Neuronal stem cell (in vitro differentiated cells): ENCODE measurements around the gene CMTM3.

Source experiments
- DNase-seq: peaks from one replicate; pipeline ENCODE4 v3.0.0-alpha.2; 2013; ENCODE audit warnings: low spot score
- H2AFZ ChIP-seq: one replicate; pipeline ENCODE4 v1.6.1; 2013; ENCODE audit warnings: mild to moderate bottlenecking, low read length, inconsistent platforms
- H2AK5ac ChIP-seq: 2 replicates; pipeline ENCODE4 v1.6.1; 2013; ENCODE audit warnings: low read depth, mild to moderate bottlenecking, inconsistent platforms, low read length, moderate library complexity, mixed read lengths
- H2BK120ac ChIP-seq: 2 replicates; pipeline ENCODE4 v1.6.1; 2013; ENCODE audit warnings: low read depth, mild to moderate bottlenecking, inconsistent platforms, low read length, moderate library complexity, mixed read lengths
- H2BK12ac ChIP-seq: one replicate; pipeline ENCODE4 v1.6.1; 2013; ENCODE audit warnings: low read length, inconsistent platforms
- H2BK15ac ChIP-seq: 2 replicates; pipeline ENCODE4 v1.6.1; 2013; ENCODE audit warnings: mild to moderate bottlenecking, low read length, inconsistent platforms, mixed read lengths
- H2BK5ac ChIP-seq: one replicate; pipeline ENCODE4 v1.6.1; 2013; ENCODE audit warnings: inconsistent platforms, mild to moderate bottlenecking, low read length, moderate library complexity
- H3K14ac ChIP-seq: one replicate; pipeline ENCODE4 v1.6.1; 2013; ENCODE audit warnings: low read length, inconsistent platforms
- H3K18ac ChIP-seq: 2 replicates; pipeline ENCODE4 v1.6.1; 2013; ENCODE audit warnings: low read length, inconsistent platforms
- H3K23ac ChIP-seq: 2 replicates; pipeline ENCODE4 v1.6.1; 2013; ENCODE audit warnings: low read depth, mild to moderate bottlenecking, mixed read lengths, low read length, inconsistent platforms; ENCODE audit not compliant: poor library complexity
- H3K27ac ChIP-seq: replicated peaks from 3 replicates; pipeline ENCODE4 v1.5.1; 2013; ENCODE audit warnings: low read length, inconsistent platforms
- H3K27me3 ChIP-seq, 3 experiments: 2 replicates each; pipeline ENCODE4 v1.6.1; 2013; ENCODE audit warnings: low read length in 3 of 3, mild to moderate bottlenecking in 2 of 3, inconsistent platforms in 1 of 3, low read depth in 1 of 3, mixed read lengths in 1 of 3, moderate library complexity in 1 of 3; ENCODE audit not compliant: control insufficient read depth in 3 of 3, insufficient read depth in 3 of 3
- H3K36me3 ChIP-seq, 2 donors: replicated peaks in 1 of 2; 2 replicates each; pipeline ENCODE4 v1.6.1; 2013; ENCODE audit warnings: low read length in 2 of 2; ENCODE audit not compliant: control insufficient read depth in 2 of 2, insufficient read depth in 2 of 2
- H3K4ac ChIP-seq: 2 replicates; pipeline ENCODE4 v1.6.1; 2013; ENCODE audit warnings: inconsistent platforms, mild to moderate bottlenecking, low read length, moderate library complexity
- H3K4me1 ChIP-seq, 2 donors: 1 replicate in 1 of 2; 2 replicates in 1 of 2; pipeline ENCODE4 v1.6.1; 2013; ENCODE audit warnings: low read length in 2 of 2, low read depth in 1 of 2; ENCODE audit not compliant: control insufficient read depth in 2 of 2, insufficient read depth in 1 of 2
- H3K4me2 ChIP-seq: one replicate; pipeline ENCODE4 v1.6.1; 2013; ENCODE audit warnings: mild to moderate bottlenecking, low read length, inconsistent platforms; ENCODE audit not compliant: insufficient read depth, poor library complexity, severe bottlenecking
- H3K4me3 ChIP-seq, 2 donors: 2 replicates each; pipeline ENCODE4 v1.5.1; 2013; ENCODE audit warnings: low read length in 2 of 2, mild to moderate bottlenecking in 2 of 2, inconsistent platforms in 1 of 2, moderate library complexity in 1 of 2
- H3K79me1 ChIP-seq: one replicate; pipeline ENCODE4 v1.6.1; 2013; ENCODE audit warnings: low read depth, mild to moderate bottlenecking, inconsistent platforms, low read length, moderate library complexity
- H3K9ac ChIP-seq: one replicate; pipeline ENCODE4 v1.6.1; 2013; ENCODE audit warnings: mild to moderate bottlenecking, low read depth, low read length, inconsistent platforms; ENCODE audit not compliant: poor library complexity
- H3K9me3 ChIP-seq, 2 donors: replicated peaks in 1 of 2; 2 replicates each; pipeline versions ENCODE3 to v1.6.1; 2013; ENCODE audit warnings: low read length in 2 of 2, mild to moderate bottlenecking in 2 of 2, inconsistent platforms in 1 of 2, low read depth in 1 of 2, mixed read lengths in 1 of 2, moderate library complexity in 1 of 2; ENCODE audit not compliant: control insufficient read depth in 2 of 2, insufficient read depth in 1 of 2
- H4K8ac ChIP-seq: one replicate; pipeline ENCODE4 v1.6.1; 2013; ENCODE audit warnings: low read depth, mild to moderate bottlenecking, inconsistent platforms, low read length, moderate library complexity
- H4K91ac ChIP-seq: one replicate; pipeline ENCODE4 v1.6.1; 2013; ENCODE audit warnings: low read length, low read depth, mild to moderate bottlenecking, inconsistent platforms; ENCODE audit not compliant: poor library complexity
- WGBS, 2 donors: extraction: QIAGEN DNeasy Blood & Tissue Kit; methylation state at CpG; one replicate each; pipeline ENCODE4 v1.1.7; 2013; ENCODE audit warnings: missing lambda C conversion rate in 2 of 2, mixed read lengths in 1 of 2; ENCODE audit not compliant: insufficient read length in 2 of 2, insufficient replicate concordance in 1 of 2; ENCODE audit errors: extremely low coverage in 2 of 2; 5-methylcytosine and 5-hydroxymethylcytosine counted together

CMTM3 gene

DNA sequence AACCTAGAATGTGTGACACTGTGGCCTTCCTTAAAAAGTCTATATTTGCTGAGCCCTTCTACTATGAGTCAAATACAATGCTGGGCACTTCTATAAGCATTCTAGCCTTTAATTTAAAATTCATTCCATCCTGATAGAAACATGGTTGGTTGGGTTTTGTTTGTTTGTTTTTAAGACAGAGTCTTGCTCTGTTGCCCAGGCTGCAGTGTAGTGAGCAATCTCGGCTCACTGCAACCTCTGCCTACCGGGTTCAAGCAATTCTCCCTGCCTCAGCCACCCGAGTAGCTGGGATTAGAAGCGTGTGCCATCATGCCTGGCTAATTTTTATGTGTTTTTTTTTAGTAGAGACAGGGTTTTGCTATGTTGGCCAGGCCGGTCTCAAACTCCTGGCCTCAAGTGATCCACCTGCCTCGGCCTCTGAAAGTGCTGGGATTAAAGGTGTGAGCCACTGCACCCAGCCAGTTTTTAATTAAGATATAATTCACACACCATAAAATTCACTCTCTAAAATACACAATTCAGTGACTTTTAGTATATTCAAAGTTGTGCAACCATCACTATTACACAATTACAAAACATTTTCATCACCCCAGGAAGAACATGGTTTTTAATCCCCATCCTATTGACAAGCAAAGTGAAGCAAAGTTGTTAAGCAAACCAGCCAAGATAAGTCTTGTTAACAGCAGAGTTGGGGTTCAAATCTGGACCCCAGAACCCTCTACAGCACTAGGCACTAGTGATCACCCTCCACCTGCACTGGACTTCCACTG lies 49.3 kb downstream of the CMTM3 start:
- Histone ChIP-seq H3K36me3 (no peaks in the 10 kb centered on the region), H3K9me3 (no peaks in the 10 kb centered on the region), H2BK15ac (no peak overlapping the region), H3K4me1 (peaks cover 3 to 4% of the 10 kb centered on the region in 2 donors), H3K9ac (no peak overlapping the region), H2BK5ac (no peak overlapping the region), H3K27ac (no peak overlapping the region), H2AFZ (no peak overlapping the region), H3K4me2 (no peak overlapping the region), H3K27me3 (no peaks in the 10 kb centered on the region), H3K4ac (no peak overlapping the region), H3K4me3 (peak overlapping the region in 1 of 2 donors; percentile 47), H3K14ac (no peak overlapping the region), H4K8ac (no peak overlapping the region), H3K79me1 (no peaks in the 10 kb centered on the region), H2AK5ac (no peak overlapping the region), H4K91ac (no peak overlapping the region), H3K23ac (no peak overlapping the region), H3K18ac (no peak overlapping the region), H2BK120ac (no peak overlapping the region), H2BK12ac (no peak overlapping the region)
- no CpG with 5 or more reads among the region's 6 CpGs for WGBS, 2 donors
- DNase-seq: no peak

DNA sequence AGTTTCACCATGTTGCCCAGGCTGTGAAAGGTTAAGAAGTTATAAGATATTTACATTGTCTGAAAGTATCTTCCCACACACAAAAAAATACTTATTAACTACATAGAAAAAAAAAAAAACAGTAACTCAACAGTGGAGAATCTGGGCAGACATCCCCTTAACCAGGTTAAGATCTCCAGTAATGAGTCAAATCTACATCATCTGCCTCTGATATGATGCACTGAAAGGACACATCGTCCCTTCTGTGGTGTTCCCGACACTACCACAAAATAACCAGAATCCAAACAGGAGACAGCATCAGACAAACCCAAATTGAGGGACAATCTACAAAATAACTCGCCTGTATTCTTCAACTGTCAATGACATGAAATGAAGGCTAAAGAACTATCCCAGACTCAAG lies 52.0 kb downstream of the CMTM3 start:
- Histone ChIP-seq H3K36me3 (no peaks in the 10 kb centered on the region), H3K4me2 (no peak overlapping the region)

GRCh38 chr16:66658143-66658859 lies 53.8 kb downstream of the CMTM3 start:
- H2AFZ ChIP-seq: no peak overlapping the region
- H3K9me3 ChIP-seq: no peaks in the 10 kb centered on the region
- no peak overlapping the region for H3K18ac ChIP-seq
- H3K4me1 ChIP-seq: peaks cover 1 to 9% of the 10 kb centered on the region in 2 donors
- H3K79me1 ChIP-seq: no peaks in the 10 kb centered on the region
- H3K23ac ChIP-seq: no peak overlapping the region
- no peak overlapping the region for H2BK15ac ChIP-seq
- no peaks in the 10 kb centered on the region for H3K27me3 ChIP-seq
- no peak overlapping the region for H4K91ac ChIP-seq
- no CpG with 5 or more reads among the region's 6 CpGs for WGBS, 2 donors
- H3K14ac ChIP-seq: no peak overlapping the region
- no peak overlapping the region for H2AK5ac ChIP-seq
- no peak overlapping the region for H2BK120ac ChIP-seq
- DNase-seq: no peak
- H3K9ac ChIP-seq: no peak overlapping the region
- H2BK5ac ChIP-seq: no peak overlapping the region
- no peak overlapping the region for H2BK12ac ChIP-seq
- no peak overlapping the region for H4K8ac ChIP-seq
- no peak overlapping the region for H3K27ac ChIP-seq
- no peak overlapping the region for H3K4me2 ChIP-seq
- H3K4ac ChIP-seq: no peak overlapping the region
- H3K4me3 ChIP-seq: no peak overlapping the region
- H3K36me3 ChIP-seq: no peaks in the 10 kb centered on the region

More for the DNA sequence above, 52.0 kb downstream of the CMTM3 start:
- Histone ChIP-seq H3K14ac (no peak overlapping the region), H2BK15ac (no peak overlapping the region), H3K27ac (no peak overlapping the region), H2BK5ac (no peak overlapping the region), H3K9ac (no peak overlapping the region), H3K4ac (no peak overlapping the region), H2BK12ac (no peak overlapping the region), H2AK5ac (no peak overlapping the region), H3K23ac (no peak overlapping the region), H3K79me1 (no peaks in the 10 kb centered on the region), H3K4me1 (peaks cover 3 to 9% of the 10 kb centered on the region in 2 donors), H3K4me3 (no peak overlapping the region), H2AFZ (no peak overlapping the region), H3K27me3 (no peaks in the 10 kb centered on the region), H4K8ac (no peak overlapping the region), H4K91ac (no peak overlapping the region), H3K18ac (no peak overlapping the region), H3K9me3 (no peaks in the 10 kb centered on the region), H2BK120ac (no peak overlapping the region)
- DNase-seq: no peak
- no CpG with 5 or more reads among the region's 3 CpGs for WGBS, 2 donors

DNA sequence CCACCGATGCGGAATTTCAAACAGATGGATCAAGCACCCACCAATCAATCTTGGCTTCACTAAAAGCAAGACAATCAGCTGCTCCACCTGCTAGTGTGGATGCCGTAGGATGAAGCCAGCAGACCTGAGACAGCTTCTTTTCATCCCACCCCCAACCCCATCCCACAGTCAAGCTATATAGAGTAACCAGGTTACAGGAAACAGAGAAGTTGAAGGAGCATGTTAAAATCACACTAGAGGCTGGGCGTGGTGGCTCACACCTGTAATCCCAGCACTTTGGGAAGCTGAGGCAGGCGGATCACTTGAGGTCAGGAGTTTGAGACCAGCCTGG lies 54.3 kb downstream of the CMTM3 start:
- Histone ChIP-seq H2AFZ (no peak overlapping the region), H2BK120ac (no peak overlapping the region), H2BK5ac (no peak overlapping the region), H3K4me1 (peaks cover 1 to 9% of the 10 kb centered on the region in 2 donors), H3K18ac (no peak overlapping the region), H2BK15ac (no peak overlapping the region), H3K4ac (no peak overlapping the region), H2AK5ac (no peak overlapping the region), H3K36me3 (no peaks in the 10 kb centered on the region), H3K9ac (no peak overlapping the region), H3K27me3 (no peaks in the 10 kb centered on the region), H3K14ac (no peak overlapping the region), H3K4me2 (no peak overlapping the region), H4K91ac (no peak overlapping the region), H3K27ac (no peak overlapping the region), H3K4me3 (no peak overlapping the region), H3K79me1 (no peaks in the 10 kb centered on the region), H4K8ac (no peak overlapping the region), H2BK12ac (no peak overlapping the region), H3K23ac (no peak overlapping the region), H3K9me3 (no peaks in the 10 kb centered on the region)
- no CpG with 5 or more reads among the region's 5 CpGs for WGBS, 2 donors
- DNase-seq: no peak
